ENCODE data around the gene EZH2.

- TF ChIP-seq CTCF (IDR thresholded peaks at IDR 0.05; ENCODE audit: low read depth, low read length, missing input control) (no peak), REST (IDR thresholded peaks at IDR 0.05) (no peak), YY1 (IDR thresholded peaks at IDR 0.05) (no peak), MAX (IDR thresholded peaks at IDR 0.05) (no peak), SP1 (IDR thresholded peaks at IDR 0.05) (no peak), FOXA1 (IDR thresholded peaks at IDR 0.05) (no peak), ATF3 (IDR thresholded peaks at IDR 0.05) (no peak), JUND (IDR thresholded peaks at IDR 0.05) (no peak), TAF1 (conservative IDR thresholded peaks at IDR 0.05) (no peak), RXRA (IDR thresholded peaks at IDR 0.05) (no peak), FOXA2 (IDR thresholded peaks at IDR 0.05) (no peak), RAD21 (IDR thresholded peaks at IDR 0.05) (no peak)
Observed at GRCh38 chr7:148882192-148882591, 1.9 kb downstream of the EZH2 start.

Measured in liver (tissue), 3 donors.